OCI-LY1 (cell line): ENCODE measurements around the gene U2SURP.

Source experiments
- EZH2 ChIP-seq: fragments of 200-600 bp; sonication (generic), shearing (Covaris generic); IDR thresholded peaks from 2 replicates; pipeline ENCODE4 v1.8.0; 2017; ENCODE audit warnings: borderline replicate concordance, mixed run types, mild to moderate bottlenecking, antibody characterized with exemption, low read length, moderate library complexity, mixed read lengths
- TF ChIP-seq, protein P1 (sequence below): fragments of 200-600 bp; sonication (generic), shearing (Covaris generic); IDR thresholded peaks from 2 replicates; pipeline ENCODE4 v1.5.1; 2017; ENCODE audit warnings: mild to moderate bottlenecking, antibody characterized with exemption, low read length, moderate library complexity, mixed read lengths

DNA sequence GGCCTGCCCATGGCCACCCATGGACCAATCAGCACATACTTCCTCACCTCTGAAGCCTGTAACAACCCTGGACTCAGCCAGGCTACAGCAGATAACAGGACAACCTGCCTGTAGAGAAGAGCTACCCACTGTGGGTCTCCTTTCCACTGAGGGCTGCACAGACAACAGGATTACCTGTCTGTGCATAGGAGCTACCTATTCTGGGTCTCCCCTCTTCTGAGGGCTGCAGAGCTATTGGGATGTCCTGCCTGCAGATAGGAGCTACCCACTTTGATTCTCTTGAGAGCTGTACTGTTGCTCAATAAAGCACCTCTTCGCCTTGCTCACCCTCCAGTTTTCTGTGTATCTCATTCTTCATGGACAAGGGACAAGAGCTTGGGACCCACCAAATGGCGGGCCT, 94.4 kb downstream of the U2SURP start:
- TF ChIP-seq, protein P1, sequence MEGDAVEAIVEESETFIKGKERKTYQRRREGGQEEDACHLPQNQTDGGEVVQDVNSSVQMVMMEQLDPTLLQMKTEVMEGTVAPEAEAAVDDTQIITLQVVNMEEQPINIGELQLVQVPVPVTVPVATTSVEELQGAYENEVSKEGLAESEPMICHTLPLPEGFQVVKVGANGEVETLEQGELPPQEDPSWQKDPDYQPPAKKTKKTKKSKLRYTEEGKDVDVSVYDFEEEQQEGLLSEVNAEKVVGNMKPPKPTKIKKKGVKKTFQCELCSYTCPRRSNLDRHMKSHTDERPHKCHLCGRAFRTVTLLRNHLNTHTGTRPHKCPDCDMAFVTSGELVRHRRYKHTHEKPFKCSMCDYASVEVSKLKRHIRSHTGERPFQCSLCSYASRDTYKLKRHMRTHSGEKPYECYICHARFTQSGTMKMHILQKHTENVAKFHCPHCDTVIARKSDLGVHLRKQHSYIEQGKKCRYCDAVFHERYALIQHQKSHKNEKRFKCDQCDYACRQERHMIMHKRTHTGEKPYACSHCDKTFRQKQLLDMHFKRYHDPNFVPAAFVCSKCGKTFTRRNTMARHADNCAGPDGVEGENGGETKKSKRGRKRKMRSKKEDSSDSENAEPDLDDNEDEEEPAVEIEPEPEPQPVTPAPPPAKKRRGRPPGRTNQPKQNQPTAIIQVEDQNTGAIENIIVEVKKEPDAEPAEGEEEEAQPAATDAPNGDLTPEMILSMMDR: no peak
- no peak for TF ChIP-seq EZH2
